ENCODE results near the gene EFNA5. TPM values are rescaled to one million over a fixed set of nuclear protein-coding genes. Genes with fewer than 3 reads are reported as not detected.

Gene EFNA5
- total RNA-seq, 6 experiments from 2014 or later, result 0.26 TPM; not detected in 5

DNA sequence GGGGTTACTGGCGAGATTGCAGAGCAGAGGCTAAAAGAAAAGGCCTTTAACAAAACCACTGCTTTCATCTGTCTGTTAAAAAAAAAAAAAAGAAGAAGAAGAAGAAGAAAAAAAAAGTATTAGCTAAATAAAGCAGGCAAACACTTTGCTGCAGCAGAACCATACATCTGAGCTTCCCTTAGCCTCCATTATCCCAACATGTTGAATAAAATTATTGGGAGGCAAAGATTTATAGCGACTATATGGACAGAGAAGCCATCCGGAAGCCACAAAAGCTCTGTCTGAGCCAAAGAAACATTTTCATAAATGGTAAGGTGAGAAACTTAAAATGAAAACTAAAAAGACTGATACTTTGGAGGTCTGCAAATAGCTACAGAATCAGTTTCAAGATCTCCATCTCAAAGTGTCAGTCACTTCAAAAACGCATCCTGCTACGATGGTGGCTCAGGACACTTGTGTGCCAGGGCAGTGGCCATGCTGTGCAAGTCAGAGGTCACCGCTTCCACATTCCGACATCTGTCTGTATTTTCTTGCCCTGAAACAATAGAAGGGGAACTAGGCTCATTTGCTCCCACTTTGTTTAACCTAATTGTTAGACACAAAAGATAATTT is 9.6 kb downstream of the EFNA5 start:
- DNase-seq, result no peak
- Mint-ChIP-seq H3K4me1 (ENCODE audit: low read depth) (no peaks in the 10 kb centered on the region), H3K36me3 (ENCODE audit: low read depth) (no peaks in the 10 kb centered on the region), H3K27ac (no peak overlapping the region), H3K9me3 (no peaks in the 10 kb centered on the region), H3K27me3 (ENCODE audit: insufficient read depth) (peaks cover 2% of the 10 kb centered on the region), H3K4me3 (no peak overlapping the region)
- TF ChIP-seq, protein P1, sequence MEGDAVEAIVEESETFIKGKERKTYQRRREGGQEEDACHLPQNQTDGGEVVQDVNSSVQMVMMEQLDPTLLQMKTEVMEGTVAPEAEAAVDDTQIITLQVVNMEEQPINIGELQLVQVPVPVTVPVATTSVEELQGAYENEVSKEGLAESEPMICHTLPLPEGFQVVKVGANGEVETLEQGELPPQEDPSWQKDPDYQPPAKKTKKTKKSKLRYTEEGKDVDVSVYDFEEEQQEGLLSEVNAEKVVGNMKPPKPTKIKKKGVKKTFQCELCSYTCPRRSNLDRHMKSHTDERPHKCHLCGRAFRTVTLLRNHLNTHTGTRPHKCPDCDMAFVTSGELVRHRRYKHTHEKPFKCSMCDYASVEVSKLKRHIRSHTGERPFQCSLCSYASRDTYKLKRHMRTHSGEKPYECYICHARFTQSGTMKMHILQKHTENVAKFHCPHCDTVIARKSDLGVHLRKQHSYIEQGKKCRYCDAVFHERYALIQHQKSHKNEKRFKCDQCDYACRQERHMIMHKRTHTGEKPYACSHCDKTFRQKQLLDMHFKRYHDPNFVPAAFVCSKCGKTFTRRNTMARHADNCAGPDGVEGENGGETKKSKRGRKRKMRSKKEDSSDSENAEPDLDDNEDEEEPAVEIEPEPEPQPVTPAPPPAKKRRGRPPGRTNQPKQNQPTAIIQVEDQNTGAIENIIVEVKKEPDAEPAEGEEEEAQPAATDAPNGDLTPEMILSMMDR (IDR thresholded peaks at IDR 0.05), result no peak

DNA sequence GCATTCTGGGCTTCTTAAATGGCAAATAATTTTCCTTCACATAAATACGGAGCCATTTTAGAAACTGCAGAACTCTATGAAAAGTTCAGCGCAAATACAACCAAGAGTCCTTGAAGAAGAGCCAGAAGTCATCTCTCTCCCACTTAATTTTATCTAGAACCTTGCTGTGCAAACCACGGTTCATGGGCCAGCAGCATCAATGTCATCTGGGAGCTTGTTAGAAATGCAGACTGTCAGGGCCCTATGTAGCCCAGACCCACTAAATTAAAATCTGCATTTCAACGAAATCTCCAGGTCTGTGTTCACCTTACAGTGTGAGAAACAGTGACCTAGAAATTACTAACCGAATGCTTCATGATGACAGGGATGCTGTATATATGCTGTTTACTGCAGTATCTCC is 12.2 kb downstream of the EFNA5 start:
- Mint-ChIP-seq H3K27me3 (ENCODE audit: insufficient read depth) (peaks cover 2% of the 10 kb centered on the region), H3K27ac (no peak overlapping the region), H3K36me3 (ENCODE audit: low read depth) (no peaks in the 10 kb centered on the region), H3K4me1 (ENCODE audit: low read depth) (no peaks in the 10 kb centered on the region), H3K9me3 (no peaks in the 10 kb centered on the region), H3K4me3 (no peak overlapping the region)
- no peak for DNase-seq
- TF ChIP-seq, protein P1 (IDR thresholded peaks at IDR 0.05), result no peak

DNA sequence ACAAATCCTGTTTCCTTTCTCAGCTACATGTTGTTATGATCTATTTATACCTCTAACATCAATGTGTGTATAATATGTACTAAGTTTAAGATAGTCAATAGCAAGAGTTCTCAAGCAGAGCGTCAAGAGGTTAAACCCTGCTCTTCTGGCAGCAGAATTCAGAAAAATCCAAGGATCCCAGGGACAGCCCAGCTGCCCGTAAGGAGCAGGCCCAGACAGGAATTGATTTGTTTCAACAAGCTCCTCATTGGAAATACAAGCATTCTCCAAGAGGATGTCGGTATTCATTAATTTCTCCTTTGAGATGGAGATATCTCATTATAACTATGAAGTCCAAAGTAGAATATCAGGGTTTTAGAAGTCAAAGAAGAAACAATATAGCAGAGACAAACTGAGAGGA is 14.9 kb downstream of the EFNA5 start:
- no peaks in the 10 kb centered on the region for H3K36me3 Mint-ChIP-seq (ENCODE audit: low read depth)
- H3K4me1 Mint-ChIP-seq (ENCODE audit: low read depth), result no peaks in the 10 kb centered on the region
- H3K9me3 Mint-ChIP-seq, result no peaks in the 10 kb centered on the region
- no peak overlapping the region for H3K27ac Mint-ChIP-seq
- TF ChIP-seq, protein P1 (IDR thresholded peaks at IDR 0.05), result no peak
- peaks cover 3% of the 10 kb centered on the region for H3K27me3 Mint-ChIP-seq (ENCODE audit: insufficient read depth)
- no peak for DNase-seq
- no peak overlapping the region for H3K4me3 Mint-ChIP-seq

DNA sequence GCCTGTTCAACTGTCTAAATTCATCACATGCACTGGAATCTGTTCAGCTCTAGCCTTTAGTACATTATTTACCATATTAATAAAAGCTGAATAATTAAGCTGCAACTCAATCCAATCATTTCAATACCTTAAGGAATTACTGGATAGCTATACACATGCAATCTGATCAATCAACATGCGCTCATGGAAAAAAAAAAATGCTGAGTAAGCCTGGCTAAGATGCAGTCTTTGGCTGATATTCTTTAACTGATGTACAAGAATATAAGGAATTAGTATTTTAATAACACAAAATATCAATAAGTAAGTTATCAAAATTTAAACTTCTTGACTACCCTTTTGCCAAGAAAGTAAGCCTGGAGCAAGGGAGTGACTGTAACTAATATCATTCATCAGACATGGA is 15.9 kb downstream of the EFNA5 start:
- H3K36me3 Mint-ChIP-seq (ENCODE audit: low read depth), result no peaks in the 10 kb centered on the region
- no peak for DNase-seq
- TF ChIP-seq, protein P1 (IDR thresholded peaks at IDR 0.05), result no peak
- H3K27ac Mint-ChIP-seq, result no peak overlapping the region
- no peaks in the 10 kb centered on the region for H3K9me3 Mint-ChIP-seq
- peaks cover 3% of the 10 kb centered on the region for H3K27me3 Mint-ChIP-seq (ENCODE audit: insufficient read depth)
- no peak overlapping the region for H3K4me3 Mint-ChIP-seq
- H3K4me1 Mint-ChIP-seq (ENCODE audit: low read depth), result no peaks in the 10 kb centered on the region

DNA sequence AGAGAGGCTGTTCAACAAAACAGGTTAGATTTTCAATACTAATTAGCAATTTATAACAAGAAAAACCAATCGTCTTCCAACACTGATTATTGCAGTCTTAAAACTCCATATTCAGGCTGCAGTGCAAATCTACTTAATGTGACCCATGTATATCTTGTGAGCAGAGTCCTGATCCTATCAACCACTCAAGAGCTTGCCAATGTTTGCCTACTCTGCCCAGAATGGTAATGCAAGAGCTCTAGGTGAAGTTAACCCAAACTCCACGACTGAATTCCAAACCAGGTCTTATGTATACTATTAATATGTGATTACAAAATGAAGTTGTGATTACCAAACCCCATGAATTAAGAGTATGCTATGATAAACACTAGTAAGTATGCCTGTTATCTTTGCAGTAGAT is 17.1 kb downstream of the EFNA5 start:
- DNase-seq, result no peak
- no peak overlapping the region for H3K27ac Mint-ChIP-seq
- no peaks in the 10 kb centered on the region for H3K4me1 Mint-ChIP-seq (ENCODE audit: low read depth)
- H3K9me3 Mint-ChIP-seq, result no peaks in the 10 kb centered on the region
- TF ChIP-seq, protein P1 (IDR thresholded peaks at IDR 0.05), result no peak
- H3K4me3 Mint-ChIP-seq, result no peak overlapping the region
- no peaks in the 10 kb centered on the region for H3K36me3 Mint-ChIP-seq (ENCODE audit: low read depth)
- H3K27me3 Mint-ChIP-seq (ENCODE audit: insufficient read depth), result peaks cover 3% of the 10 kb centered on the region
